ENCODE results near the gene CAST. TPM values are rescaled to one million over a fixed set of nuclear protein-coding genes. Genes with fewer than 3 reads are reported as not detected.

CAST gene
- total RNA-seq, 2 donors from 2014 or later, result 315 to 490 TPM

DNA sequence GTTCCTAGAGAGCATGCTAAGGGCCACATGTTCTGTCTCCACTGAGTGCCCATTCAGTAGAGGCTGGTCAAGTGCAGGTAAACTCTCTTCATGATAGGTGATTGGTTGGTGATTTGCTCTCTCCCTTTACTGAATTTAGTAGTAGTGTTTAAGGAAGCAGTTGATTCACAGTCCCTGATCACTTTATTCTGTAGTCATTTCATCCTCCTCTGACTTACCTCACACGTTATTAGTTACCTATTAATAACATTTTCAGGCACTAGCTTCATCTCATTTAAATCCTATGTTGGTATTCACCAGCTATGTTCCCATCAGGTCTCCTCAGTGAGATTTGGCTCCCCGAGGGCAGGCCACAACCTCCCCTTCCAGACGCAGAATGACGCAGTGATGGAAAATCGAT is 93.7 kb downstream of the CAST start:
- intact Hi-C loops (cut with DNase I), result loop anchor here (10.0 kb wide), 2 partner anchors 129 to 259 kb away; no protein-coding TSS in a partner anchor
- TF ChIP-seq, protein P1, sequence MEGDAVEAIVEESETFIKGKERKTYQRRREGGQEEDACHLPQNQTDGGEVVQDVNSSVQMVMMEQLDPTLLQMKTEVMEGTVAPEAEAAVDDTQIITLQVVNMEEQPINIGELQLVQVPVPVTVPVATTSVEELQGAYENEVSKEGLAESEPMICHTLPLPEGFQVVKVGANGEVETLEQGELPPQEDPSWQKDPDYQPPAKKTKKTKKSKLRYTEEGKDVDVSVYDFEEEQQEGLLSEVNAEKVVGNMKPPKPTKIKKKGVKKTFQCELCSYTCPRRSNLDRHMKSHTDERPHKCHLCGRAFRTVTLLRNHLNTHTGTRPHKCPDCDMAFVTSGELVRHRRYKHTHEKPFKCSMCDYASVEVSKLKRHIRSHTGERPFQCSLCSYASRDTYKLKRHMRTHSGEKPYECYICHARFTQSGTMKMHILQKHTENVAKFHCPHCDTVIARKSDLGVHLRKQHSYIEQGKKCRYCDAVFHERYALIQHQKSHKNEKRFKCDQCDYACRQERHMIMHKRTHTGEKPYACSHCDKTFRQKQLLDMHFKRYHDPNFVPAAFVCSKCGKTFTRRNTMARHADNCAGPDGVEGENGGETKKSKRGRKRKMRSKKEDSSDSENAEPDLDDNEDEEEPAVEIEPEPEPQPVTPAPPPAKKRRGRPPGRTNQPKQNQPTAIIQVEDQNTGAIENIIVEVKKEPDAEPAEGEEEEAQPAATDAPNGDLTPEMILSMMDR (IDR thresholded peaks at IDR 0.05), result no peak
- Histone ChIP-seq H3K9me3 (no peaks in the 10 kb centered on the region), H3K4me3 (no peak overlapping the region), H3K4me1 (no peaks in the 10 kb centered on the region), H3K27ac (no peak overlapping the region), H3K27me3 (no peaks in the 10 kb centered on the region), H3K36me3 (peaks cover 39% of the 10 kb centered on the region), H3K9ac (ENCODE audit: low read depth in 2 of 2, low read length in 2 of 2) (no peak overlapping the region)
- no peak for DNase-seq

DNA sequence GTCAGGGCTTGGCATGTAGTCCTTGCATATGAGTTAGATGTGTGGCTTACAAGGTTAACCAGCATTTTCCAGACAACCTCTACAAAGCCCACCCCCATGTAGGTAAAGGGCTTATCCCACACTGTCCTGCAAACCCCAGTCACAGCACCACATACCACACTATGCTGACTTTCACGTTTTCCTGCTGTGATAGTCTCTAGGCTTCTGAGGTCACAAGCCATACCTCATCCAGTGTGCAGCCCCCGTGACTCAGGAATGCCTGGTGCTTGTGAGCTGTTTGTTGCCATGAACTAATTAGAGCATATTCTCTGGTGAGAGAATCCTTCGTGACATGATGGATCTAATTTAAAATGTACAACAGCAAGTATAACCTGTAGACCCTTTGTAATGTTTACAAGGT is 94.8 kb downstream of the CAST start:
- Histone ChIP-seq H3K9ac (ENCODE audit: low read depth in 2 of 2, low read length in 2 of 2) (no peak overlapping the region), H3K4me1 (no peaks in the 10 kb centered on the region), H3K27ac (no peak overlapping the region), H3K36me3 (peaks cover 39% of the 10 kb centered on the region), H3K9me3 (no peaks in the 10 kb centered on the region), H3K27me3 (no peaks in the 10 kb centered on the region), H3K4me3 (no peak overlapping the region)
- intact Hi-C loops (cut with DNase I), result loop anchor here (10.0 kb wide), 2 partner anchors 128 to 258 kb away; no protein-coding TSS in a partner anchor
- TF ChIP-seq, protein P1 (IDR thresholded peaks at IDR 0.05), result no peak
- no peak for DNase-seq

DNA sequence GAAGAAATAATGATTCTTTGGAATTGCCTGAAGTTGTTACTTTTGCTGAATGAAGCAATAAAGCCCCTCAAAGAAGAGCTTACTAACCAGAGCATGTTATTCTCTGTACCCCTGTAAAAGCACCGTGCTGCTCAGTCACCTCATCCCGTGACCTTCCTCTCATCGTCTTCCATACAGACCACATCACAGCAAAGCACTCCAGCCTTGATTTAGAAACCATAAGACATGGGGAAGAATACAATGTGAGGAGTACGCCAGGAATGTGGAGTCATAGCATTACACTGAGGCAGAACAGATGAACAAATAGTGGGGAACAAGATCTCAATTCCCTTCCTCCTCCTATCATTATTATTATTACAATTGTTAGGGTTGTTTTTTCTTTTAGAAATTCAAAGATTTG is 96.4 kb downstream of the CAST start:
- H3K4me3 ChIP-seq, result no peak overlapping the region
- no peak overlapping the region for H3K27ac ChIP-seq
- H3K27me3 ChIP-seq, result no peaks in the 10 kb centered on the region
- H3K9me3 ChIP-seq, result no peaks in the 10 kb centered on the region
- no peak for DNase-seq
- H3K9ac ChIP-seq (ENCODE audit: low read depth in 2 of 2, low read length in 2 of 2), result no peak overlapping the region
- H3K36me3 ChIP-seq, result peaks cover 44% of the 10 kb centered on the region
- intact Hi-C loops (cut with DNase I), result loop anchor here (10.0 kb wide), 2 partner anchors 126 to 256 kb away; no protein-coding TSS in a partner anchor
- TF ChIP-seq, protein P1 (IDR thresholded peaks at IDR 0.05), result no peak
- H3K4me1 ChIP-seq, result no peaks in the 10 kb centered on the region

GRCh38 chr5:96761618-96762017 is 99.4 kb downstream of the CAST start:
- intact Hi-C loops (cut with DNase I), result no loop called here
- H3K36me3 ChIP-seq, result peaks cover 48% of the 10 kb centered on the region
- DNase-seq, result no peak
- H3K9ac ChIP-seq (ENCODE audit: low read depth in 2 of 2, low read length in 2 of 2), result no peak overlapping the region
- TF ChIP-seq, protein P1 (IDR thresholded peaks at IDR 0.05), result no peak
- no peaks in the 10 kb centered on the region for H3K9me3 ChIP-seq
- H3K27me3 ChIP-seq, result no peaks in the 10 kb centered on the region
- no peak overlapping the region for H3K4me3 ChIP-seq
- H3K27ac ChIP-seq, result no peak overlapping the region
- H3K4me1 ChIP-seq, result no peaks in the 10 kb centered on the region

- Histone ChIP-seq H3K27me3 (no peaks in the 10 kb centered on the region), H3K36me3 (peaks cover 51% of the 10 kb centered on the region), H3K4me3 (no peak overlapping the region), H3K27ac (no peak overlapping the region), H3K9ac (ENCODE audit: low read depth in 2 of 2, low read length in 2 of 2) (no peak overlapping the region), H3K4me1 (no peaks in the 10 kb centered on the region), H3K9me3 (no peaks in the 10 kb centered on the region)
- DNase-seq, result no peak
- TF ChIP-seq, protein P1 (IDR thresholded peaks at IDR 0.05), result no peak
- intact Hi-C loops (cut with DNase I), result no loop called here
These were observed 100.8 kb downstream of the CAST start for GRCh38 chr5:96763026-96763425.

All from colonic mucosa (tissue), 4 donors.